C4-2B (cell line): ENCODE data around the gene PTPRN2.
"Not testable (repeated sequence)": the region's sequence is repeated elsewhere in the genome, so short reads cannot be mapped to it uniquely, and the experiment has no call there.

ENCODE experiments used
- H3K27ac ChIP-seq: fragments of 450-650 bp; 2 replicates; pipeline ENCODE4 v1.5.1; 2017
- CTCF ChIP-seq: fragments of 450-650 bp; conservative IDR thresholded peaks from 2 replicates; pipeline ENCODE4 v1.5.1; 2017; ENCODE audit warnings: mild to moderate bottlenecking
- ZFX ChIP-seq: fragments of 450-650 bp; IDR thresholded peaks from 2 replicates; pipeline ENCODE4 v1.6.1; 2017

PTPRN2 gene

GRCh38 chr7:158278745-158279320 lies 308.8 kb downstream of the PTPRN2 start:
- no peak overlapping the region for H3K27ac ChIP-seq

GRCh38 chr7:158277219-158278141 lies 310.1 kb downstream of the PTPRN2 start:
- TF ChIP-seq CTCF (no peak), ZFX (no peak)
- H3K27ac ChIP-seq, result no peak overlapping the region

More at GRCh38 chr7:158278745-158279320, 308.8 kb downstream of the PTPRN2 start:
- TF ChIP-seq ZFX (no peak), CTCF (no peak)

GRCh38 chr7:158276414-158277218 lies 311.0 kb downstream of the PTPRN2 start:
- TF ChIP-seq ZFX (no peak), CTCF (no peak)
- H3K27ac ChIP-seq, result no peak overlapping the region

- TF ChIP-seq CTCF (no peak), ZFX (no peak)
- no peak overlapping the region for H3K27ac ChIP-seq
Observed at GRCh38 chr7:158275711-158276413, 311.8 kb downstream of the PTPRN2 start.

GRCh38 chr7:158274996-158275395 lies 312.6 kb downstream of the PTPRN2 start:
- H3K27ac ChIP-seq, result no peak overlapping the region
- TF ChIP-seq ZFX, result no peak
- TF ChIP-seq CTCF, result no peak

- no peak for TF ChIP-seq CTCF
- no peak for TF ChIP-seq ZFX
- H3K27ac ChIP-seq, result no peak overlapping the region
Observed at GRCh38 chr7:158274404-158274811, 313.2 kb downstream of the PTPRN2 start.

GRCh38 chr7:158273756-158274342 lies 313.8 kb downstream of the PTPRN2 start:
- H3K27ac ChIP-seq, result not testable (repeated sequence)
